HG02798 (cell line): ENCODE measurements around the gene NHLH1.

ENCODE experiments used
- ATAC-seq: cut with Tn5 transposase; IDR thresholded peaks from one replicate; pipeline ENCODE4 v1.9.1; 2021; ENCODE audit warnings: mild to moderate bottlenecking; ENCODE audit not compliant: unreplicated experiment, poor library complexity

NHLH1 gene

GRCh38 chr1:160357286-160358002 lies 9.4 kb upstream of the NHLH1 start:
- no peak for ATAC-seq

- ATAC-seq = no peak
Observed at GRCh38 chr1:160358073-160358472, 8.8 kb upstream of the NHLH1 start.

- no peak for ATAC-seq
Observed at GRCh38 chr1:160359559-160360226, 7.2 kb upstream of the NHLH1 start.

GRCh38 chr1:160360227-160360695 lies 6.6 kb upstream of the NHLH1 start:
- no peak for ATAC-seq

- ATAC-seq = no peak
Observed at GRCh38 chr1:160361199-160361598, 5.7 kb upstream of the NHLH1 start.

- ATAC-seq = no peak
Observed at GRCh38 chr1:160361814-160362167, 5.1 kb upstream of the NHLH1 start.

GRCh38 chr1:160362168-160362957 lies 4.5 kb upstream of the NHLH1 start:
- ATAC-seq = no peak

GRCh38 chr1:160363010-160363409 lies 3.9 kb upstream of the NHLH1 start:
- ATAC-seq = no peak

- no peak for ATAC-seq
Observed at GRCh38 chr1:160363951-160364735, 2.7 kb upstream of the NHLH1 start.

- no peak for ATAC-seq
Observed at GRCh38 chr1:160365325-160365724, 1.5 kb upstream of the NHLH1 start.

- ATAC-seq = no peak
Observed at GRCh38 chr1:160367516-160367900, 637 bp downstream of the NHLH1 start.

- ATAC-seq = no peak
Observed at GRCh38 chr1:160367934-160368923, 1.4 kb downstream of the NHLH1 start.

GRCh38 chr1:160369087-160369486 lies 2.2 kb downstream of the NHLH1 start:
- no peak for ATAC-seq

GRCh38 chr1:160370561-160371345 lies 3.9 kb downstream of the NHLH1 start:
- no peak for ATAC-seq

GRCh38 chr1:160371346-160371631 lies 4.4 kb downstream of the NHLH1 start:
- ATAC-seq = no peak

GRCh38 chr1:160371756-160372155 lies 4.9 kb downstream of the NHLH1 start:
- ATAC-seq = no peak

GRCh38 chr1:160373696-160374095 lies 6.8 kb downstream of the NHLH1 start:
- ATAC-seq = no peak

GRCh38 chr1:160374306-160375110 lies 7.6 kb downstream of the NHLH1 start:
- no peak for ATAC-seq
